Glutamatergic neuron (in vitro differentiated cells): Measurements from ENCODE around the gene PPOX. TPM values are rescaled to one million over a fixed set of nuclear protein-coding genes. Genes with fewer than 3 reads are reported as not detected.

Source experiments
- DNase-seq: peaks from one replicate; pipeline ENCODE4 v3.0.0; 2022
- H3K27ac Mint-ChIP-seq: one replicate; pipeline ENCODE4 v1.8.0; 2020; ENCODE audit warnings: mild to moderate bottlenecking, mixed read lengths, inconsistent platforms; ENCODE audit not compliant: unreplicated experiment
- H3K27me3 Mint-ChIP-seq: one replicate; pipeline ENCODE4 v1.8.0; 2020; ENCODE audit warnings: mild to moderate bottlenecking, moderate library complexity, mixed read lengths, inconsistent platforms; ENCODE audit not compliant: unreplicated experiment
- H3K36me3 Mint-ChIP-seq: one replicate; pipeline ENCODE4 v1.8.0; 2020; ENCODE audit warnings: mild to moderate bottlenecking, mixed read lengths, inconsistent platforms; ENCODE audit not compliant: unreplicated experiment
- H3K4me1 Mint-ChIP-seq: one replicate; pipeline ENCODE4 v1.8.0; 2020; ENCODE audit warnings: mild to moderate bottlenecking, low read depth, mixed read lengths, inconsistent platforms; ENCODE audit not compliant: unreplicated experiment
- H3K4me3 Mint-ChIP-seq: one replicate; pipeline ENCODE4 v1.8.0; 2020; ENCODE audit warnings: mild to moderate bottlenecking, mixed read lengths, inconsistent platforms; ENCODE audit not compliant: unreplicated experiment
- H3K9me3 Mint-ChIP-seq: one replicate; pipeline ENCODE4 v1.8.0; 2020; ENCODE audit warnings: mild to moderate bottlenecking, moderate library complexity, mixed read lengths, inconsistent platforms; ENCODE audit not compliant: unreplicated experiment
- total RNA-seq: library from RNA; stranded (reverse); fragmentation: NEBNext Ultra II Directional; extraction: Animal tissue kit (Norgen Biotek cat#: 25700); gene quantifications from one replicate; pipeline ENCODE4 v1.2.1, GENCODE V29; 2021; ENCODE audit not compliant: unreplicated experiment
- TF ChIP-seq, protein P1 (sequence below): fragments of 200-600 bp; sonication (generic); IDR thresholded peaks from one replicate; pipeline ENCODE4 v1.5.0; 2021; ENCODE audit not compliant: partially characterized antibody, unreplicated experiment

Gene PPOX
- total RNA-seq, 1 donor from 2014 or later = 53.2 TPM

DNA sequence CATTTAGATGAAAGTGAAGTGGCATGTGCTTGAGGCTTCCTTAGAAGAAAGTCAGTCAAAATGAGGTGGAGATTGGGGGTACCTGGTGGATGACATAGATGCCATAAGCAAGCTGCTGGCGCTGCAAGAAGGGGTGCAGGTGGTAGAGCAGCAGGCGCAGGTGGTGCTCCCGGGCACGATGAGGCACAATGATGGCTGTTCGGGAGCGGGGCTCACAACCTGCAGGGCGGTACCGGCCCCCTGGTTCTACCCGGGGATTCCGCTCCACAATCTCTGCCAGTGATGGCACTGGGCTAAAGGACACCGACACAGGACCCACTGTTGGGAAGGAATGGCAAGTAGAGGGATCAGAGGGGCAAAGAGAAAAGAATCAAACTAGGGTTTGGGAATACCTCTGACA lies 8.7 kb downstream of the PPOX start:
- peaks cover 7% of the 10 kb centered on the region for H3K36me3 Mint-ChIP-seq
- TF ChIP-seq, protein P1, sequence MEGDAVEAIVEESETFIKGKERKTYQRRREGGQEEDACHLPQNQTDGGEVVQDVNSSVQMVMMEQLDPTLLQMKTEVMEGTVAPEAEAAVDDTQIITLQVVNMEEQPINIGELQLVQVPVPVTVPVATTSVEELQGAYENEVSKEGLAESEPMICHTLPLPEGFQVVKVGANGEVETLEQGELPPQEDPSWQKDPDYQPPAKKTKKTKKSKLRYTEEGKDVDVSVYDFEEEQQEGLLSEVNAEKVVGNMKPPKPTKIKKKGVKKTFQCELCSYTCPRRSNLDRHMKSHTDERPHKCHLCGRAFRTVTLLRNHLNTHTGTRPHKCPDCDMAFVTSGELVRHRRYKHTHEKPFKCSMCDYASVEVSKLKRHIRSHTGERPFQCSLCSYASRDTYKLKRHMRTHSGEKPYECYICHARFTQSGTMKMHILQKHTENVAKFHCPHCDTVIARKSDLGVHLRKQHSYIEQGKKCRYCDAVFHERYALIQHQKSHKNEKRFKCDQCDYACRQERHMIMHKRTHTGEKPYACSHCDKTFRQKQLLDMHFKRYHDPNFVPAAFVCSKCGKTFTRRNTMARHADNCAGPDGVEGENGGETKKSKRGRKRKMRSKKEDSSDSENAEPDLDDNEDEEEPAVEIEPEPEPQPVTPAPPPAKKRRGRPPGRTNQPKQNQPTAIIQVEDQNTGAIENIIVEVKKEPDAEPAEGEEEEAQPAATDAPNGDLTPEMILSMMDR = no peak
- H3K27ac Mint-ChIP-seq = no peak overlapping the region
- H3K9me3 Mint-ChIP-seq = peaks cover 9% of the 10 kb centered on the region
- H3K27me3 Mint-ChIP-seq = peaks cover 14% of the 10 kb centered on the region
- no peak for DNase-seq
- H3K4me1 Mint-ChIP-seq = peaks cover 8% of the 10 kb centered on the region
- H3K4me3 Mint-ChIP-seq = no peak overlapping the region

DNA sequence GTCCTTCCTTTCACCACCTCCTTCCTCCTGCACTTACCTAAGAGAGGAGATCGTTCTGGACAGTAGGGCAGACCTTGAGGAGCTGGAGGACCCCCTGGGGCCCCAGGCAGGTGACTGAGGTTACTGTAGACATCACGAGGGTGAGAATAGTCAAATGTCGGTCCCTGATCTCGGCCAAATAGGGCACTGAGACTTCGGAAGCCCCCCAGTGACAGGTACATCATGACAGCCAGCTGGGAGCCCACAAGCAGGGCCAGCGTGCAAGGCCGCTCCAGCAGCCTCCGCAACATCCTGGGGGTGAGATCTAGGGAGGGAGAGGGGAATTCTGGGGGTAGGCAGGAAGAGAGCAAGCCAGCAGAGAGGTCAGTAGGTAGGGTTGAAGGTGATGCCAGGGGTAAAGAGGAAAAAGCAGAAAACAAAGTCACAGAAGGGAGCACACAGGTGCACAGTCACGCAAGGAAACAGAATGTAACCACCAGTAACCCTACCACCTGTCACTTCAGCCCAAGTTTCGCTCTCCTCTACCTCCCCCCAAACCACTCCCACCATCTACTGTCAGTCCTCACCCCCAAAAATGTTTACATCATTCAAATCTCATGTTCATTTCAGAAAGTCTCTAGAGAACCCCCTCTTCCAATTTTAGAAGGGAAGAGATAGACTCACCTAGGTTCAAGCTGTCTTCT lies 9.7 kb downstream of the PPOX start:
- Mint-ChIP-seq H3K4me3 (peak overlapping the region; percentile 100), H3K27me3 (peaks cover 14% of the 10 kb centered on the region), H3K4me1 (peaks cover 8% of the 10 kb centered on the region), H3K27ac (no peak overlapping the region), H3K9me3 (peaks cover 9% of the 10 kb centered on the region), H3K36me3 (peaks cover 7% of the 10 kb centered on the region)
- TF ChIP-seq, protein P1 = no peak
- DNase-seq = no peak

DNA sequence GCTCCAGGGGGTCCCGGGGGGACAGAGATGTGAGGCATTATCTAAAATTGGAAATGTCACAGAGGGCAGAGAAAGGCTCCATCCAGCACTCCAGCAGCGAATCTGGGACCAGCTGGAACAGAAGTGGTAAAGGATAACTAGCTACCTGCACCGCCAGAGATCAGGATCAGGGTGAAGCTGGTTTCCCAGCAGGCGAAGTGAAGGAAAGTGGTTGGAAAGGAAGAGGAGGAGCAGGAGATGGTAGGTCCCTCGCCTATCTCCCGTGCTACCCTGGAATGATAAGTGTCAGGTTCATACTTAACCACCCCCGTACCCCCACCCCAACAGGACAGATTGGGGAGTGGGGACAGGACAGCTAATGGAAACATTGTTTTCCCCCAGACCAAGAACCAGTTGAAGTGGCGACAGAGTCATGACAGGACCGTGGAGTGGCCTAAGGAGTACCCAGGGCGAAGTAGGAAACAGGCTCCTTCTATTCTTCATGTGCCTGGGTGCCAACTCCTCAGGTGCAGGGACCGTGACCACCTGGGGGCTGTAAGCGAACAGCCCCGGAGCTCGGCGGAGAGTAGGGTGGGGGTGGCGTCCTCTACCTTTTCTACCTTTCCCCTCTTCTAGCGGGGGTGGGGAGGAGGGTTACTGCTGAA lies 10.4 kb downstream of the PPOX start:
- Mint-ChIP-seq H3K27me3 (peaks cover 14% of the 10 kb centered on the region), H3K9me3 (peaks cover 11% of the 10 kb centered on the region), H3K4me1 (peaks cover 8% of the 10 kb centered on the region), H3K36me3 (peaks cover 7% of the 10 kb centered on the region), H3K4me3 (peak overlapping the region; percentile 100), H3K27ac (peak overlapping the region; percentile 98)
- TF ChIP-seq, protein P1 = no peak
- no peak for DNase-seq

DNA sequence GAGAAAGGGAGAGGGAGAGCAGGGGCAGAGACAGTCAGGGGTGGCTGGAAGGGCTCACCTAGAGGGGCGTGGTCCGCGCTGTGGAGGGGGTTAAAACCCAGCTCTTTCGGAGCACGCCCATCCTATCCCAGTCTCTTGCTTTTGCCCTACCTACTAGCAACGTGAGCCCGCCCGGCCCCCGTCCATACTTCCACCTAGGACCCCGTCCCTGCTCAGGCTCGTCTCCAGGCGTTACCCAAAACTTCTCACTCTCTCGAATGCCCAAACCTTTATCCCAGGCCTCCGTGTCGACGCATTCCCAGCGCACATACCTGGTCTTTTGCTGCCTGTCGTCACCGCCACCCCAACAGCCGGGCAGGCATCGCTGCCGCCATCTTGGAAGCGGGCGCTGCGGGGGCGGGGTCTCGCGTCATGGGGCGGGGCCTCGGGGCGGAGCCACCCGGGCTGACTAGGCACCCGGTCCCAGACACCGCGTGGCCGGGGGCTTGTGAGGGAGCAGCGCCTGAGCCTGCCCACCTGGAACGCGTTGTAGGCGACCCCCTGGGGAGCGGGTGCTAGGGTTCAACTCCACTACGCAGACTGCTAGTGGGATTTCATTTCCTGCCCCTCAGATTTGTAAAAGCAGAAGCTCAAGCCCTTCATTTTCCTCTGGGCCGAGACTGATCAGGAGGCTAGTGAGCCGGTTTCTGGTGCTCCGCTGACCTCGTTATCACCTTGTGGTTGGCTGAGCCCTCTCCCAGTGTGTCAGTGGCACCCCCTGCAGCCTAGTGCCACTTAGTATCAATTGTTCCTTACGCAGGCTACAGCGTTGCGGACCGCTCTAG lies 11.1 kb downstream of the PPOX start, which contains the start of gene B4GALT3:
B4GALT3 (minus strand) TSS at position 396 of the 824 bp plus-strand sequence. CDS start 1,447 bp downstream, outside the sequence.
- Mint-ChIP-seq H3K9me3 (peaks cover 11% of the 10 kb centered on the region), H3K36me3 (peaks cover 7% of the 10 kb centered on the region)
- peak; percentile 98 for DNase-seq

More for the DNA sequence above, 11.1 kb downstream of the PPOX start, which contains the start of gene B4GALT3:
- peaks cover 14% of the 10 kb centered on the region for H3K27me3 Mint-ChIP-seq
- H3K27ac Mint-ChIP-seq = peak within 1 kb of the TSS; percentile 98
- H3K4me3 Mint-ChIP-seq = peak within 1 kb of the TSS; percentile 100
- peaks cover 8% of the 10 kb centered on the region for H3K4me1 Mint-ChIP-seq
- TF ChIP-seq, protein P1 = no peak
